Measurements from ENCODE around the gene MAGI2.

Gene MAGI2

GRCh38 chr7:79453558-79454360, at the start of gene MAGI2:
MAGI2 (minus strand) TSS chr7:79453667; CDS start chr7:79453320, 347 bp downstream.
- DNase-seq: no peak

- DNase-seq: no peak
Measured at GRCh38 chr7:79502151-79502550, 48.7 kb upstream of the MAGI2 start.

GRCh38 chr7:79500759-79501158, 47.3 kb upstream of the MAGI2 start:
- DNase-seq: no peak

GRCh38 chr7:79497728-79498127, 44.3 kb upstream of the MAGI2 start:
- no peak for DNase-seq

- DNase-seq: no peak
Measured at GRCh38 chr7:79495544-79496272, 42.2 kb upstream of the MAGI2 start.

GRCh38 chr7:79494046-79494445, 40.6 kb upstream of the MAGI2 start:
- DNase-seq: no peak

- DNase-seq: no peak
Measured at GRCh38 chr7:79489371-79489770, 35.9 kb upstream of the MAGI2 start.

GRCh38 chr7:79478386-79478785, 24.9 kb upstream of the MAGI2 start:
- no peak for DNase-seq

- no peak for DNase-seq
Measured at GRCh38 chr7:79475455-79475854, 22.0 kb upstream of the MAGI2 start.

GRCh38 chr7:79471699-79472098, 18.2 kb upstream of the MAGI2 start:
- DNase-seq: no peak

- DNase-seq: no peak
Measured at GRCh38 chr7:79471283-79471682, 17.8 kb upstream of the MAGI2 start.

- DNase-seq: no peak
Measured at GRCh38 chr7:79465551-79465950, 12.1 kb upstream of the MAGI2 start.

GRCh38 chr7:79464051-79464450, 10.6 kb upstream of the MAGI2 start:
- DNase-seq: no peak

GRCh38 chr7:79462390-79462789, 8.9 kb upstream of the MAGI2 start:
- no peak for DNase-seq

- DNase-seq: no peak
Measured at GRCh38 chr7:79461660-79462059, 8.2 kb upstream of the MAGI2 start.

GRCh38 chr7:79459381-79459780, 5.9 kb upstream of the MAGI2 start:
- no peak for DNase-seq

GRCh38 chr7:79458796-79459195, 5.3 kb upstream of the MAGI2 start:
- DNase-seq: no peak

GRCh38 chr7:79455173-79455790, 1.8 kb upstream of the MAGI2 start:
- no peak for DNase-seq

- DNase-seq: no peak
Measured at GRCh38 chr7:79454361-79454960, 994 bp upstream of the MAGI2 start.

- no peak for DNase-seq
Measured at GRCh38 chr7:79453266-79453557, 255 bp downstream of the MAGI2 start.

- DNase-seq: no peak
Measured at GRCh38 chr7:79452495-79453265, 787 bp downstream of the MAGI2 start.

GRCh38 chr7:79452032-79452494, 1.4 kb downstream of the MAGI2 start:
- no peak for DNase-seq

GRCh38 chr7:79451580-79451979, 1.9 kb downstream of the MAGI2 start:
- no peak for DNase-seq

Measured in CD4-positive, alpha-beta T cell treated with Interleukin-12 subunit alpha and Interleukin-12 subunit beta, for 1 hour (primary cell).